Myocyte (in vitro differentiated cells): ENCODE data around the gene ZNF76. TPM values are rescaled to one million over a fixed set of nuclear protein-coding genes. Genes with fewer than 3 reads are reported as not detected.

Experiments used
- DNase-seq: peaks from one replicate; pipeline ENCODE4 v3.0.0-alpha.2; 2012; ENCODE audit warnings: low read depth
- polyA plus RNA-seq: library from polyadenylated mRNA; unstranded; fragments of >200 nt; gene quantifications from one replicate; pipeline ENCODE4 v1.2.1, GENCODE V29; 2012; ENCODE audit warnings: missing spikeins
- total RNA-seq: library from RNA; depleted of rRNA; stranded (reverse); fragments of >200 nt; gene quantifications from 2 replicates; pipeline ENCODE4 v1.2.3, GENCODE V29; 2014

ZNF76 gene
- 15.7 and 22.1 TPM in 2 replicates for total RNA-seq
- 30.1 TPM for polyA plus RNA-seq

DNA sequence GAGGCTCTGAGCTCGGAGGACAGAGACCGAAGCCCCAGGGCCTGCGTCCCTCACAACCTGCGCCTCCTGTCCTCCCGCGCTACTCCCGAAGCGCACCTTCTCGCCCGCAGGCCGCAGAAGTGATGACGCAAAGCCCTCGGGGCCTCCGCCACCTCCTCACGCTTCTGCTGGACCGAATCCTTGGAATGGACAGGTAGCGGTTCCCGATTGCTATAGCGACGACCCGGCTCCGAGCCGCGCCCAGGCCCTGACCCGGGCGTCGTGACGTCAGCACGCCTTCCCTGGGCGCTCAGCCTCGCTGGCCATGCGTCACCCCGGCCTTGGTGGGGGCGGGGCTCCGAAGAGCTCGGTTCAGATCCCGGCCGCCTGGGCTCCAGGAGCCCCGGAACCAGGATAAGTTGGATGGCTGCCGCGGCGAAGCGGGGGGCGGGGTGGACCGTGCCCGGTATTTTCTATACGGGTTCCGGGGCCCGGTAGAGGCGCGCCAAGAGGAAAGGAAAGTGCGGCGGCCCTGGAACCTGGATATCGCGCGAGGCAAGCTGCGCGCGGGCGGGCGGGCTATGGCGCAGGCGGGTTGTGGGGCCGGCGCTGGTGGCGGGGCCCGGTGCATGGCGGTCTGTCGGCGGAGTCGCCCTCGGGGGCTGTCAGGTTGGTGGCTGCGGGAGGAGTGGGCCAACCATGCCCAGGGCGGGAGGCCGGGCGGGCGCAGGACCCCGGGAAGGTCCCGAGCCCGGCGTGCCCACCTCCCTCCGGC lies at the start of gene ZNF76:
TSS of gene ZNF76 (plus strand) at position 542 of the 754 bp plus-strand sequence. CDS start 21,417 bp downstream, outside the sequence.
- peak; percentile 97 for DNase-seq

DNA sequence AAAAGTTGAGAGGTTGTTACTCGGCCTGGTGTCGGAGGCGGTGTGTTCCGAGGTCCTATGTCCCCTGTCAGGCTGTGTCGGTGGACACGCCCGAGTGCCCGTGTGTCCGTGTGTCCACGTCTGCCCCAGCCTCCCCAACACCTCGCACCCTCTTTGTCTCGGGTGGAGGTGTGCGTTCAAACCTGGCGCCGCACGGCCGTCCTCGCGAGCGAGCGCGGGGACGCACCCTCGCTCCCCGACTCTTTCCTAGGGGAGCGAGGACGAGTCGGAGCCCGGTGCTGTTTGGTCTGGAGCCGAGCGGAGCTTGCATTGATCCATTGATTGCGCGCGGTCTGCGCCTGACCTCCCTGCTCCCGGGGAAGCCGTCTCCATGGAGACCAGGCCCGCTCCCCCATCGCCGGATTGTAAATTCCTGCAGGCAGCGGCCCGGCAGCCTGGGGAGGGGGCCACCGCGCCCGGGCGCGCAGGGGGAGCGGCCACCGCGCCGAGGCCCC lies 46.2 kb upstream of the ZNF76 start:
- DNase-seq, result no peak

- DNase-seq, result no peak
Measured at GRCh38 chr6:35213824-35214756, 45.4 kb upstream of the ZNF76 start, which contains the start of gene SCUBE3. Gene SCUBE3 (plus strand): TSS chr6:35213956. CDS start chr6:35214419, 463 bp downstream.

DNA sequence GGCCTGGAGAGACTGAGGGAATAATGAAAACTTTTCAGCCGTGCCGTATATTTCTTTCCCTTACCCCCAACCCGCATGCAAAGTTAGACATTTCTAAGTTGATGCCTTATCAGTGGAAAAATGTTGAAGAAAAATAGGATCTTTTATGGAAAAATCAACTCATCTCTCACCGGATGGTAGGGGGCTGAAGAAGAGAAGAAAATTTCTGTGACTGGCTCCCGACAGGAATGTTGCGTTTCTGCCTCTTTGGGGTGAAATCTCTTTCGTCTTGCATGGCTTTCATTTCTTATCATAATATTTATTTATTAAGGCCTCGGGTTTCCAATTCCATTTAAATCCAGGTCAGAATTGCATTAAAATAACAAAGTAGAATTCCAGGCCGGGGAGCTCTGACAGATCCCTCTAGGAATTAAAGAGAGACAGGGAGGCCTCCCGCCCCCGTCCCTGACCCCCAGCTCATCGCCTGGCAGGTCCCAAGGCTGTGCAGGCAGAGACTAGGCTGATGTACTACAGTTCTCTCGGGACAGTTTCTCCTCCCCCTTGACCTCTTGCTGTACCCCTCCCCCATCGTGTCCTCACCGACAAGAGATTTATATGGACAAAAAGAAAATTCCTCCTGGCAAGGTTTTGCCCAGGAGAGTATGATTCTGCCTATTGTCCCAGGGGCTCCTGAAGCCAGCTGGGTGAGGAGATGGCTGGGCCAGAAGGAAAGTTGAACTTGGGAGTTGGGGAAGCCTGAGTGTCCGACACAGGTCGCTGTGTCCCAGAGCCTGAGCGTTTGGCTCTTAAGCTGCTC lies 44.5 kb upstream of the ZNF76 start:
- DNase-seq, result no peak

GRCh38 chr6:35215665-35216411 lies 43.7 kb upstream of the ZNF76 start:
- no peak for DNase-seq

DNA sequence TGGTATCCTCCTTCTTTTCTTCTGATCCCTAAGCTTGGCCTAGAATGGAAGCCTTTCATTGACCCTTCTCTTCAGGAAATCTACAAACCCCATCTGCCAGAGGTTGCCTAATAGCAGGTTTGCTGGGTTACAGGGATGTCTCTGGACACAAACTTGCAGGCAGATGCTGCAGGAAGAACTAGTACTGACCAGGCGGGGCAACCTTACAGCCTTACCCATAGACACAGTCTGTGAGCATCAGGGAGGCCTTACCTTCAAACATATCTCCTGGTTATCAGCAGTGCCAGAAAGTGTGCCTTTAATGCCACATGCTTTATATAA lies 43.2 kb upstream of the ZNF76 start:
- no peak for DNase-seq

DNA sequence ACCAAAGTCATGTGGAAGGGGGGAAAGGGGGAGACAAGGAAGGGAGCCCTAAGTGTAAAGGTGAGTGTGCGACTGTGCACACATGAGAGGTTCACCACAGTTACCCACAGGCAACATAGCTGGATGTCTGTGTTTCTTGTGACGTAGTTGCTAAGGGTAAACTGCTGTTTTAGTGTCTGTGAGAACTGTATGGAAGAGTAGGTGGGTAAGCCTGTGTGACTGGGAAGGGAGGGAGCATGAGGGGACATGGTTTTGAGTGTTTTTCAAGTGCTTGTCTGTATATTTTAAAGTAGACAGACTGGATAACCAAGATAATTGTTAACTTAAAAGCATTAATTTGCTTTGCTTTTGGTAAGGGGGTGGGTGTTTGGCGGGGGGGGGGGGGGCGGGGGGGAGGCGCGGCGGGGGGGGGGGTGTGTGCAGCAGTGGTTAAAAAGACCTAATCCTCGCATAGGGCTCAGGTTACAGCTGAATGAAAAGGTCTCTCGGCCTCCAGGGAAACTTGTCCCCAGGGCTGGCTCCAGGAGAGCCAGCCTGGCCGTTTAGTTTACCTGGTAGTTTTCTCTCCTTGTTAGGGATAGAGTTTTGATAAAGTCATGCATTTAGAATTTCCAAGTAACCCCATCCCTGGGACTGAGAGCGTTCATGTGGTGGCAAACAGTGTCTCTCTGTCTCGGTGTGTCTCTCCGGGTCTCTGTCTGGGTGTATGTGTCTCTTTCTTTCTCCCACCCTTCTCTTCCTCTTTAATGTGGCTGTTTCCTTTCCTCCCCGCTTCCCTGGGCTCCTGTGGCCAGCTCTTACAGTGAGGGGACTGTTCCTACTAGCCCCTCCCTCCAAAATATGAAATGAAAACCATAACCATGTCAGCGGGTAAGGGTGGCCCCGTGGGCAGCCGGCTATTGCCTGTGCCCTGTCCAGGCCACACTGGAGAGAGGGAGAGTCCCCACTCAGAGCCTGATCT lies 42.4 kb upstream of the ZNF76 start:
- DNase-seq, result no peak

- DNase-seq, result no peak
Measured at GRCh38 chr6:35218021-35218420, 41.5 kb upstream of the ZNF76 start.

- DNase-seq, result no peak
Measured at GRCh38 chr6:35218456-35218855, 41.1 kb upstream of the ZNF76 start.

GRCh38 chr6:35219683-35220326 lies 39.7 kb upstream of the ZNF76 start:
- no peak for DNase-seq

DNA sequence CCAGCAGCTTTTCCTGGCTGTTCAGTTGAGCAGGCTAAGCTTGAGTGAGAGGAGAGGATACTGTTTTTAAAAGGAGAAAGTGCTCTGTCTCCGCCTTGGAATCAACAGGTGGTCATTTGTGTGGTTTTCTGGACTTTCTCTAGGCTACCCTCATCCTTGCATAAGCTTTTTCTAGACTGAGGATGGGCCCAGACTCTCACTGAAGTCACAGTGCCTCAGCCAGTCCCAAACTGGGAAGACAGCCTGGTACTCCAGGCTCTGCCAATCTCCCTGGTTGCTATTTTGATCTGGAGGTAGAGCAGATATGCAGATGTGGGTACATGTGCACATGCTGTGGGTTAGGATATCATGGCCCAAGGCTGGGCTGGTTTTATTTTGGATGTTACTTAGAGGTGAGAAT lies 38.8 kb upstream of the ZNF76 start:
- DNase-seq, result peak; percentile 58

GRCh38 chr6:35223396-35223795 lies 36.1 kb upstream of the ZNF76 start:
- no peak for DNase-seq

- peak; percentile 60 for DNase-seq
Measured at GRCh38 chr6:35224720-35225119, 34.8 kb upstream of the ZNF76 start.

- DNase-seq, result no peak
Measured at GRCh38 chr6:35228481-35228880, 31.1 kb upstream of the ZNF76 start.

DNA sequence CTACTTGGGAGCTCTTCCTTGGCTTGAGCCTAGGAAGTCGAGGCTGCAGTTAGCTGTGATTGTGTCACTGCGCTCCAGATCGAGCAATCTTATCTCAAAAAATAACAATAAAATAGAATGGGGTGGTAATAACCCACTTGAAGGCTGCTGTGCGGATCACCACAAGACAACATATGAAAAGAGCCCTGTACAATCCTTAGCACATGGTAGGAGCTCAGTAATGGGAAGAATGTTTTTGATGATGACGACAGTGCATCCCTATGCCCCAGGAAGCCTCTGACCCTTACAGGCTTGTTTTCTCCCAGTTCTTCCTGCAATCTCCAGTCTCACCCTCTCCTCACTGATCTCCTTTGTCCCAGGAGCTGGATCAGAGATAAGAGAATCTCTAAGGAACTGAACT lies 30.2 kb upstream of the ZNF76 start:
- no peak for DNase-seq

GRCh38 chr6:35230498-35230897 lies 29.0 kb upstream of the ZNF76 start:
- DNase-seq, result no peak

DNA sequence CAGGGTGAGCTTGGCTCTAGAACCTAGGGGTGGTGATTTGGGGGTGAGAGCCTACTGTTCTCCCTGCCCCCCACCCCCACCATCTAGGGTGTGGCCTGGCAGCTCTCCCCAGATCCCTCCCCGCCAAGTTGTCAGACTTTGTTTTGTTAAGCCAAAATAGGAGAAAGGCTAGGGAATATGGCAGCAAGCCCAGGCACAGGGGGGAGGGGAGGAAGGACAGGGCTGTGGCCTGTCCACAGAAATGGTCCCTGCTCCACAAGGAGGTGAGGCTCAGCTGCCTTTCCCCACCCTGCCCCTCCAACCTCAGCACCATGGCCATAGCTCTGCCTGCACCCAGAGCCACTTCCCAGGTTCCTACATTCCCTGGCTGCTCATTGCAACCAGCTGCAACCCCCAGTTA lies 28.6 kb upstream of the ZNF76 start:
- peak; percentile 8 for DNase-seq

DNA sequence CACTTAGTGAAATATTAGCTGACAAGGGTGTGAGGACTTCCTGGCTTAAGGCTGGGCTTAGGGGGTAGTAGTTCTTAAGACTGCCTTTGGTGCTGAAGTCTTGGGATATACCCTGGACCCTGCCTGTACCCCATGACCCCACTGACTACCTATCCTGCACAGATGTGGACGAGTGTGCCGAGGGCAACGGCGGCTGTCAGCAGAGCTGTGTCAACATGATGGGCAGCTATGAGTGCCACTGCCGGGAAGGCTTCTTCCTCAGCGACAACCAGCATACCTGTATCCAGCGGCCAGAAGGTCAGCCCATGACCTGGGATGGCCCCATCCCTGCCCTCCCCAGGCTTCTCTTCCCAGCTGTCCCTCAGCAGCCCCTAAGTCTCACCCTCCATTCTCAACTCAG lies 28.0 kb upstream of the ZNF76 start:
- no peak for DNase-seq

DNA sequence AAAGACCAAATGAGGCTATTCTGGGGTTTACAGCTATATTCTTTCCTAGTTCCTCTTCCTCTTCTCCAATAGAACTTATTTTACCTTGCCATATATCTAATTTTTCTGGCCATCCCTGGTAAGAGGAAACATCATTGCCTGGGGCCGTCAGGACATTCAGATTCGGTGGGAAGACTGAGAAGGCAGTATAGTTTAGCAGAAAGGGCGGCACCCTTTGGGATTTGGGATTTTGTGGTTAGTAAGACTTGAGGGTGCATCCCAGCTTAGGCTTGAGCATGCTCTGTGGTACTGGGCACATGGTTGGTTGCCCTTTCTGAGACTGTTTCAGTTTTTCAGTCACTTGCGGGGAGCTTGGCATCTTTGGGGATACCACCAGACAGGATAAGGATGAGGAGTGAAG lies 24.6 kb upstream of the ZNF76 start:
- DNase-seq, result no peak
